PC-9 (cell line): ENCODE data around the gene IREB2.

Source experiments
- CTCF ChIP-seq: fragments of 200-600 bp; sonication (generic); conservative IDR thresholded peaks from 2 replicates; pipeline ENCODE4 v1.6.1; 2017; ENCODE audit warnings: mixed run types, antibody characterized with exemption, mild to moderate bottlenecking, moderate library complexity
- EZH2 ChIP-seq: fragments of 200-600 bp; sonication (generic); IDR thresholded peaks from 2 replicates; pipeline ENCODE4 v1.8.0; 2017; ENCODE audit warnings: antibody characterized with exemption, low read depth

DNA sequence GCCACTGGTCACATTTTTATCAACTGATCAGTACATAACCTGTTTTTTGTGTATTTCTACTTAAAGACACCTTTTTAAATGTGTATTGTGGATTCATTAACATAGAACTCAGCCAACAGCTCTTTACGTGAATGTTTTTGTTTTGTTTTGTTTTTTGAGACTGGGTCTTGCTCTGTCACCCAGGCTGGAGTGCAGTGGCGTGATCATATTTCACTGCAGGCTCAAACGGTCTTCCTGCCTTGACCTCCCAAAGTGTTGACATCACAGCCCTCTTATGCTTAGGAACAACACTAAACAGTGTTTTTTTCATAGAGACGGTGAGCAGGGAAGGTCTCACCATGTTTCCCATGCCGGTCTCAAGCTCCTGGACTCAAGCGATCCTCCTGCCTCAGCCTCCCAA, 112.2 kb downstream of the IREB2 start:
- TF ChIP-seq CTCF (no peak), EZH2 (no peak)
